H54 (cell line): ENCODE measurements around the gene IQCH.

Experiments
- DNase-seq: peaks from one replicate; pipeline ENCODE4 v3.0.0; 2011; ENCODE audit warnings: low spot score, mixed read lengths; ENCODE audit not compliant: insufficient read length
- FAIRE-seq: peaks from 3 replicates; lab custom pipeline; 2011; peaks lifted over from hg19 to GRCh38; lab: Jason Lieb, UNC
- POLR2A ChIP-seq: IDR thresholded peaks from 2 replicates; pipeline ENCODE4 v1.6.1; 2011; ENCODE audit warnings: low read depth, mild to moderate bottlenecking, low read length

IQCH gene

GRCh38 chr15:67461735-67462134, 207.1 kb downstream of the IQCH start:
- DNase-seq: no peak
- no peak for FAIRE-seq
- no peak for TF ChIP-seq POLR2A

- DNase-seq (no peak), FAIRE-seq (no peak)
- TF ChIP-seq POLR2A: no peak
Measured at GRCh38 chr15:67462875-67463274, 208.3 kb downstream of the IQCH start.

- DNase-seq (no peak), FAIRE-seq (no peak)
- no peak for TF ChIP-seq POLR2A
Measured at GRCh38 chr15:67463488-67463887, 208.9 kb downstream of the IQCH start.

- no peak for TF ChIP-seq POLR2A
- no peak for DNase-seq
- no peak for FAIRE-seq
Measured at GRCh38 chr15:67465196-67465952, 210.8 kb downstream of the IQCH start.

- FAIRE-seq: no peak
- no peak for TF ChIP-seq POLR2A
- no peak for DNase-seq
Measured at GRCh38 chr15:67468416-67468815, 213.8 kb downstream of the IQCH start.

- no peak for FAIRE-seq
- no peak for DNase-seq
- TF ChIP-seq POLR2A: no peak
Measured at GRCh38 chr15:67469680-67470079, 215.1 kb downstream of the IQCH start.

GRCh38 chr15:67472957-67473356, 218.4 kb downstream of the IQCH start:
- TF ChIP-seq POLR2A: no peak
- DNase-seq: no peak
- no peak for FAIRE-seq

- no peak for DNase-seq
- no peak for FAIRE-seq
- TF ChIP-seq POLR2A: no peak
Measured at GRCh38 chr15:67474405-67475110, 220.0 kb downstream of the IQCH start.

GRCh38 chr15:67479781-67480505, 225.4 kb downstream of the IQCH start:
- DNase-seq (no peak), FAIRE-seq (no peak)
- TF ChIP-seq POLR2A: no peak

- no peak for DNase-seq
- FAIRE-seq: no peak
- TF ChIP-seq POLR2A: no peak
Measured at GRCh38 chr15:67480741-67481140, 226.2 kb downstream of the IQCH start.

GRCh38 chr15:67481680-67482079, 227.1 kb downstream of the IQCH start:
- no peak for FAIRE-seq

GRCh38 chr15:67495585-67495984, 241.0 kb downstream of the IQCH start:
- no peak for FAIRE-seq
- no peak for TF ChIP-seq POLR2A
- no peak for DNase-seq

More at GRCh38 chr15:67481680-67482079, 227.1 kb downstream of the IQCH start:
- no peak for TF ChIP-seq POLR2A
- no peak for DNase-seq

- DNase-seq (no peak), FAIRE-seq (peak; percentile 65)
- no peak for TF ChIP-seq POLR2A
Measured at GRCh38 chr15:67501177-67501835, 246.7 kb downstream of the IQCH start.

GRCh38 chr15:67501836-67502461, 247.4 kb downstream of the IQCH start:
- no peak for TF ChIP-seq POLR2A
- FAIRE-seq (no peak), DNase-seq (no peak)
